BLaER1 (cell line): ENCODE measurements around the gene P3H1.
A peak's percentile ranks its signal among the peaks of the same experiment; 100 is the strongest.
"Not testable (repeated sequence)": the region's sequence is repeated elsewhere in the genome, so short reads cannot be mapped to it uniquely, and the experiment has no call there.

Experiments
- H3K27ac ChIP-seq: shearing (Covaris generic); formaldehyde crosslinking; 2 replicates; pipeline ENCODE4 v1.8.1; 2022
- H3K27me3 ChIP-seq: shearing (Covaris generic); formaldehyde crosslinking; 2 replicates; pipeline ENCODE4 v1.8.1; 2022
- H3K36me3 ChIP-seq: shearing (Covaris generic); formaldehyde crosslinking; 2 replicates; pipeline ENCODE4 v1.8.1; 2022
- H3K4me1 ChIP-seq: shearing (Covaris generic); formaldehyde crosslinking; 2 replicates; pipeline ENCODE4 v1.8.1; 2022
- H3K4me2 ChIP-seq: shearing (Covaris generic); formaldehyde crosslinking; 2 replicates; pipeline ENCODE4 v1.8.1; 2022
- H3K4me3 ChIP-seq: shearing (Covaris generic); formaldehyde crosslinking; 2 replicates; pipeline ENCODE4 v1.8.1; 2022
- H3K9ac ChIP-seq: shearing (Covaris generic); formaldehyde crosslinking; 2 replicates; pipeline ENCODE4 v1.8.1; 2022
- H3K9me3 ChIP-seq: shearing (Covaris generic); formaldehyde crosslinking; 2 replicates; pipeline ENCODE4 v1.8.1; 2022
- H4K20me1 ChIP-seq: shearing (Covaris generic); formaldehyde crosslinking; 2 replicates; pipeline ENCODE4 v1.8.1; 2022
- Cebpa-rat ChIP-seq: shearing (Covaris generic); IDR thresholded peaks from 2 replicates; pipeline ENCODE4 v1.8.1; 2022

The P3H1 gene

DNA sequence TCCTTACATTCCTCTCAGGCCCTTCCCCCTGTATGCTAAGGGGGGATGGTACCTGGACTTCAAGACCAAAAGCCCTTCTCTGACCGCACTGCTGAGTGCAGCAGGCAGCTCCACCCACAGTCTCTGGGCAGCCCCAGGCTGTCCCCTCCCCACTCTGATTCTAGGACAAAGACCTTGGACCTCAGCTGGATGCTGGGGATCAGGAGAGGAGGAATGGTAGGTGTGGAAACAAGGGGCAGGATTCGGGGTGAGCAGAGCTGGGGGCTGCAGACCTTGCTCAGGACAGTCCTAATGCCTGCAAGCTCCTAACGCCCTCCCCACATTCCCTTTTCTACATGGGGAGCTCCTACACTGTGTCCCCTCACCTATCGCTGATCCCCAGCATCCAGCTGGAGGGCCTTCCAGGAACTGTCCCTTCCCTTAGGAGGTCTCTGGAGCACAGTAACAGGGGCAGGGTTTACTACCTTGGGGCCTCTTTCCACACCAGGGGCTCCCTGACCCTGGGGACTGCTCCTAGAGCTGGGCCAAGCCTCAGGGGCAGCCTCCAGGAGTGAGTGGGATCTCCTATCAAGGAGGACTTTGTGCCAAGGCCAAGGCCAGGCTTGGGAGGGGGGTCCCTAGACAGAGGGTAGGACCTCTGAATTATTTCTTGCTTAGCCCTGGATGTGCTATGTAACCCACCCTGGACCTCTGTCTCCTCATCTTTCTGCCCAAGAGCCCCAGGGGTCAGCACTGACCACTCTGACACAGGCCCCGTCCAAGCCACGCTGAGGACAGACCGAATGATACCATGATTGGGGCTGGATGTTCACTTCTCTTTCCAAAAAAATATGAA, 32.4 kb downstream of the P3H1 start:
- Histone ChIP-seq H3K4me3 (no peak overlapping the region), H3K36me3 (no peaks in the 10 kb centered on the region), H3K9ac (no peak overlapping the region), H3K27me3 (no peaks in the 10 kb centered on the region), H3K4me2 (no peak overlapping the region), H3K9me3 (no peaks in the 10 kb centered on the region), H3K27ac (peak overlapping the region; percentile 74; the same call in 1 of the 2 replicates), H3K4me1 (peaks cover 54% of the 10 kb centered on the region), H4K20me1 (no peaks in the 10 kb centered on the region)
- no peak for TF ChIP-seq Cebpa-rat

GRCh38 chr1:42733415-42734200, 33.2 kb downstream of the P3H1 start:
- TF ChIP-seq Cebpa-rat, result no peak
- Histone ChIP-seq H3K4me2 (no peak overlapping the region), H3K27me3 (no peaks in the 10 kb centered on the region), H4K20me1 (no peaks in the 10 kb centered on the region), H3K9me3 (no peaks in the 10 kb centered on the region), H3K4me3 (no peak overlapping the region), H3K4me1 (peaks cover 46% of the 10 kb centered on the region), H3K9ac (no peak overlapping the region), H3K27ac (no peak overlapping the region; the same call in 1 of the 2 replicates), H3K36me3 (no peaks in the 10 kb centered on the region)

DNA sequence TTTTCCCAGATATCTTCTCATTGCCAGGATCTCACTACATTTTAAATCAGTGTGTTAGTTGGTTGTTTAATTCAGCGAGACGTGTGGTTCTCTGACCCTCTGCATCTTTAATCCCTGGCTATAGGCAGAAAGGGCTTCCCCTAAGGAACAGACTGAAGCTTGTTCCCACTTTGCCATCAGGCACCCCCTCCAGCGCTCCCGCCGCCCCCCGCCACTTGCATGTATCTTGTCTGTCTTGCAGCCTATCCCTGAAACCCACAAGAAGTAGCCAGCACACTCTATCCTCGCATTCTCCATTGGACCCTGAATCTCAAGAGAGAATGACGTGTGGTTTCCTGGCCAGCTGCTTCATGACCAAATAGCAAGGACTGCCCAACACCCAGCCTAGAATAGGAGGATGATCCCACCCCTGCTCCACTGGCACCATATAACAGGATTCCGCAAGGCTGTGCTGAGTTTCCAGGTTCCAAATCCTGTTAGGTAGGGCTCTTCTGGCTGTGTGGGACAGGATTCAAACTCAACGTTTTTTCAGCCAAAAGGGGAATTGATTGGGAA, 34.6 kb downstream of the P3H1 start:
- TF ChIP-seq Cebpa-rat, result no peak
- Histone ChIP-seq H3K4me3 (no peak overlapping the region), H3K9me3 (no peaks in the 10 kb centered on the region), H3K4me2 (peak overlapping the region; percentile 54), H3K9ac (no peak overlapping the region), H3K27me3 (no peaks in the 10 kb centered on the region), H3K36me3 (no peaks in the 10 kb centered on the region), H3K27ac (peak overlapping the region; percentile 18; the same call in 1 of the 2 replicates), H3K4me1 (peaks cover 32% of the 10 kb centered on the region), H4K20me1 (no peaks in the 10 kb centered on the region)

DNA sequence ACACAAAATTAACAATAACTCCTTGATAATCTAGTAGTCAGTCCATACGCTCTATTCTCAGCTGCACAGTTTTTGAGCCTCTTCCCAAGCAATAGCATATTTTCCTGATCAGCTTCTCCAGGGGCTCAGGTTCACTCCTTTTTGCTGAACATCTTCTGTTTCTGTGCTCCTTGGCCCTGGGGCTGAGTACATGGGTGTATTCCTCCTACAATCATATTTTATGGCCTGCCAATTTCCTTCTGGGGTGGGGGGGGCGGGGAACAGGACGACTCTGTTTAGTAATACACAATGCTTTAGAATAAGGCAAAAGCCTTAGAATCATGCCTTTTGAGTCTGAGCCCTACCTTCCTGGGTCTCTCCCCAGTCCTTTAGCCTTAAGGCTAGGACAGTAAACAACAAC, 35.2 kb downstream of the P3H1 start:
- H3K4me3 ChIP-seq, result no peak overlapping the region
- peaks cover 26% of the 10 kb centered on the region for H3K4me1 ChIP-seq
- H3K27me3 ChIP-seq, result no peaks in the 10 kb centered on the region
- H3K9ac ChIP-seq, result no peak overlapping the region
- peak overlapping the region; percentile 54; the same call in 1 of the 2 replicates for H3K4me2 ChIP-seq
- H4K20me1 ChIP-seq, result no peaks in the 10 kb centered on the region
- H3K9me3 ChIP-seq, result no peaks in the 10 kb centered on the region
- TF ChIP-seq Cebpa-rat, result no peak
- peak overlapping the region; percentile 18; the same call in 1 of the 2 replicates for H3K27ac ChIP-seq
- H3K36me3 ChIP-seq, result no peaks in the 10 kb centered on the region

- no peaks in the 10 kb centered on the region for H3K9me3 ChIP-seq
- TF ChIP-seq Cebpa-rat, result no peak
- no peaks in the 10 kb centered on the region for H4K20me1 ChIP-seq
- no peaks in the 10 kb centered on the region for H3K36me3 ChIP-seq
- no peak overlapping the region for H3K4me2 ChIP-seq
- H3K9ac ChIP-seq, result no peak overlapping the region
- H3K4me1 ChIP-seq, result peaks cover 20% of the 10 kb centered on the region
- H3K27ac ChIP-seq, result no peak overlapping the region
- no peak overlapping the region for H3K4me3 ChIP-seq
- H3K27me3 ChIP-seq, result no peaks in the 10 kb centered on the region
These were observed 35.8 kb downstream of the P3H1 start for GRCh38 chr1:42730988-42731387.

GRCh38 chr1:42730002-42730401, 36.8 kb downstream of the P3H1 start:
- Histone ChIP-seq H3K36me3 (no peaks in the 10 kb centered on the region), H3K4me1 (peaks cover 10% of the 10 kb centered on the region), H3K4me3 (no peak overlapping the region), H3K9me3 (no peaks in the 10 kb centered on the region), H3K27me3 (no peaks in the 10 kb centered on the region), H4K20me1 (no peaks in the 10 kb centered on the region), H3K9ac (no peak overlapping the region), H3K4me2 (no peak overlapping the region), H3K27ac (no peak overlapping the region)
- no peak for TF ChIP-seq Cebpa-rat

DNA sequence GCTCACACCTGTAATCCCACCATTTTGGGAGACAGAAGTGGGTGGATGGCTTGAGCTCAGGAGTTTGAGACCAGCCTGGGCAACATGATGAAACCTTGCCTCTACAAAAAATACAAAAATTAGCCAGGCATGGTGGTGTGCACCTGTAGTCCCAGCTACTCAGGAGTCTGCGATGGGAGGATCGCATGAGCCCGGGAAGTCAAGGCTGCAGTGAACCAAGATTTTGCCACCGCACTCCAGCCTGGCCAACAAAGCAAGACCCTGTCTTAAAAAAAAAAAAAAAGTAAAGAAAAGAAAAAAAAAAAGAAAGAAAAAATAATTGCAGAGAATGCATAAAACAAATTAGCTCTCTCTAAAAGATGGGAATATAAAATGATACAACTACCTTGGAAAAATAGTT, 41.0 kb downstream of the P3H1 start:
- not testable (repeated sequence) for H3K27ac ChIP-seq, H3K9ac ChIP-seq, H3K4me2 ChIP-seq, H3K4me3 ChIP-seq, H3K9me3 ChIP-seq, H3K36me3 ChIP-seq, H3K27me3 ChIP-seq, H4K20me1 ChIP-seq
- H3K4me1 ChIP-seq, result peaks cover 15% of the 10 kb centered on the region

- Histone ChIP-seq H3K27me3 (no peaks in the 10 kb centered on the region), H3K4me3 (no peak overlapping the region), H3K9me3 (no peaks in the 10 kb centered on the region), H3K9ac (no peak overlapping the region), H3K27ac (no peak overlapping the region), H3K4me1 (peaks cover 17% of the 10 kb centered on the region), H4K20me1 (no peaks in the 10 kb centered on the region), H3K4me2 (no peak overlapping the region), H3K36me3 (peaks cover 11% of the 10 kb centered on the region)
- TF ChIP-seq Cebpa-rat, result no peak
These were observed 43.3 kb downstream of the P3H1 start for GRCh38 chr1:42723511-42723910.

GRCh38 chr1:42722403-42722802, 44.4 kb downstream of the P3H1 start:
- H4K20me1 ChIP-seq, H3K27me3 ChIP-seq, H3K27ac ChIP-seq, H3K4me3 ChIP-seq, H3K9ac ChIP-seq, H3K4me2 ChIP-seq, H3K9me3 ChIP-seq: not testable (repeated sequence)
- Histone ChIP-seq H3K4me1 (peaks cover 17% of the 10 kb centered on the region), H3K36me3 (peaks cover 22% of the 10 kb centered on the region)

GRCh38 chr1:42721926-42722325, 44.9 kb downstream of the P3H1 start:
- Histone ChIP-seq H3K9me3 (no peaks in the 10 kb centered on the region), H3K27me3 (no peaks in the 10 kb centered on the region), H3K4me1 (peaks cover 17% of the 10 kb centered on the region), H3K36me3 (peaks cover 27% of the 10 kb centered on the region), H4K20me1 (no peaks in the 10 kb centered on the region), H3K4me2 (peak overlapping the region; percentile 2; the same call in 1 of the 2 replicates), H3K27ac (no peak overlapping the region), H3K9ac (no peak overlapping the region), H3K4me3 (no peak overlapping the region)
- TF ChIP-seq Cebpa-rat, result no peak
